Suprapubic skin (tissue), 4 donors: ENCODE results near the gene UNC5B. TPM values are rescaled to one million over a fixed set of nuclear protein-coding genes. Genes with fewer than 3 reads are reported as not detected.

Experiments
- DNase-seq, 2 donors: peaks; one replicate each; pipeline ENCODE4 v3.0.0-alpha.2; 2019; ENCODE audit warnings: low spot score in 2 of 2
- H3K27ac ChIP-seq: fragments of 200-600 bp; sonication (generic); one replicate; pipeline ENCODE4 v1.5.1; 2019
- H3K27me3 ChIP-seq: fragments of 200-600 bp; sonication (generic); one replicate; pipeline ENCODE4 v1.5.1; 2019
- H3K36me3 ChIP-seq: fragments of 200-600 bp; sonication (generic); one replicate; pipeline ENCODE4 v1.5.1; 2019
- H3K4me1 ChIP-seq: fragments of 200-600 bp; sonication (generic); one replicate; pipeline ENCODE4 v1.5.1; 2019
- H3K4me3 ChIP-seq: fragments of 200-600 bp; sonication (generic); one replicate; pipeline ENCODE4 v1.5.1; 2019; ENCODE audit warnings: mild to moderate bottlenecking
- H3K9me3 ChIP-seq: fragments of 200-600 bp; sonication (generic); one replicate; pipeline ENCODE4 v1.5.1; 2019
- EP300 ChIP-seq: sonication (generic); formaldehyde crosslinking; IDR thresholded peaks from one replicate; pipeline ENCODE4 v1.6.1; 2017; ENCODE audit warnings: antibody characterized with exemption
- POLR2A ChIP-seq, 2 donors: fragments of 450-650 bp; IDR thresholded peaks; one replicate each; pipeline ENCODE4 v1.6.1; 2017; ENCODE audit warnings: antibody characterized with exemption in 2 of 2, mild to moderate bottlenecking in 2 of 2, moderate library complexity in 2 of 2
- POLR2AphosphoS5 ChIP-seq, 3 donors: sonication (generic); formaldehyde crosslinking; IDR thresholded peaks; one replicate each; pipeline ENCODE4 v1.6.1; 2017; ENCODE audit warnings: antibody characterized with exemption in 3 of 3
- WGBS: methylation state at CpG from one replicate; pipeline ENCODE4 v1.1.5; 2018; 5-methylcytosine and 5-hydroxymethylcytosine counted together
- total RNA-seq, 4 donors: library from RNA; depleted of rRNA; stranded (reverse); fragments of >200 nt; gene quantifications; one replicate each; pipeline ENCODE4 v1.1.0, GENCODE V29; 2016
- TF ChIP-seq, protein P1 (sequence below), 2 donors: fragments of 200-600 bp in 1 of 2; fragments of 450-650 bp in 1 of 2; sonication (generic) in 1 of 2; IDR thresholded peaks; one replicate each; pipeline ENCODE4 v1.5.1; 2016 to 2019; ENCODE audit warnings: antibody characterized with exemption in 2 of 2, mild to moderate bottlenecking in 1 of 2, moderate library complexity in 1 of 2

Gene UNC5B
- total RNA-seq, 4 donors from 2014 or later, result 7.2 to 45.7 (median 14.7) TPM

DNA sequence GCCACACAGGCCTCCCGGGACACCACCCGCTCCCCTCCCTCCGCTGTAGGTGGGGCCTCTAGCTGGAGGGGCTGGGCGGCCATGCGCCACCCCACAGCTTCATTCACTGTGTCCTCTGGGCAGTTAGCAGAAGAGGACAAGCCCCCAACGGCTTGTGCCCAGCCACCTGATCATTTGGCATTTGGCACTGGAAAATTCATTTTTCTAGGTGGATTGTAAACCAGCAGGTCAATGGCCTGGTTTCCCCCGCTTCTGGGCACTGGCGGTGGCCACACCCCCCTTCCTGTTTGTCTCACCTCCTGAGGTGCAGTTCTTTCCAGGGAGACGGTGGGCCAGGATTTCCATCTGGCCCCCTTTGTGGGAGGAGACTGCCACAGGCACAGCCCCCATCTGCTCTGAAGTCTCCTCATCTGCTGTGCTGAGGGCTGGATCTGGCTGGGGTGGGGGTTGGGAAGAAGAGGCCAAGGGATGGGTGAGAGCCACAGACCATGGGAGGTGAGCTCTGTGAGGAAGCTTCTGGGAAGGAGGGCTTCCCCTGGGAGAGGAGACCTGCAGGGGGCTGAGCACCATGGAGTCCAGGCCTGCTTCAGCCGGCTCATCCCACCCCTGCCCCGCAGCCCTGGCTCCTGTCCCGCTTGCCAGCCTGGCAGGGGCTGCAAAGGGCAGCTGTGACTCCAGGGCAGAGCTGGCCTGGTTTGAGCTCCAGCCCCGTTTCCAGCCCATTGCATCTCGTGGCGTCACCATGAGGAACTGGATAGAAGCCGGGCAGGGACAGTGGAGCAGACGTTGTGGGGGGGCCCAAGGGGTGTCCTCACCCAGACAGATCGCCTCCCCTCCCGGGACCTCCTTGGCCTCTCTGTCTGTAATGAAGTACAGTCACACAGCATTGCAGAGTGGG is 66.6 kb downstream of the UNC5B start:
- TF ChIP-seq, protein P1, sequence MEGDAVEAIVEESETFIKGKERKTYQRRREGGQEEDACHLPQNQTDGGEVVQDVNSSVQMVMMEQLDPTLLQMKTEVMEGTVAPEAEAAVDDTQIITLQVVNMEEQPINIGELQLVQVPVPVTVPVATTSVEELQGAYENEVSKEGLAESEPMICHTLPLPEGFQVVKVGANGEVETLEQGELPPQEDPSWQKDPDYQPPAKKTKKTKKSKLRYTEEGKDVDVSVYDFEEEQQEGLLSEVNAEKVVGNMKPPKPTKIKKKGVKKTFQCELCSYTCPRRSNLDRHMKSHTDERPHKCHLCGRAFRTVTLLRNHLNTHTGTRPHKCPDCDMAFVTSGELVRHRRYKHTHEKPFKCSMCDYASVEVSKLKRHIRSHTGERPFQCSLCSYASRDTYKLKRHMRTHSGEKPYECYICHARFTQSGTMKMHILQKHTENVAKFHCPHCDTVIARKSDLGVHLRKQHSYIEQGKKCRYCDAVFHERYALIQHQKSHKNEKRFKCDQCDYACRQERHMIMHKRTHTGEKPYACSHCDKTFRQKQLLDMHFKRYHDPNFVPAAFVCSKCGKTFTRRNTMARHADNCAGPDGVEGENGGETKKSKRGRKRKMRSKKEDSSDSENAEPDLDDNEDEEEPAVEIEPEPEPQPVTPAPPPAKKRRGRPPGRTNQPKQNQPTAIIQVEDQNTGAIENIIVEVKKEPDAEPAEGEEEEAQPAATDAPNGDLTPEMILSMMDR (IDR thresholded peaks at IDR 0.05), result no peak
- TF ChIP-seq EP300 (no peak), POLR2AphosphoS5 (IDR thresholded peaks at IDR 0.05) (no peak), POLR2A (IDR thresholded peaks at IDR 0.05) (no peak)
- Histone ChIP-seq H3K27ac (no peak overlapping the region), H3K4me3 (no peak overlapping the region), H3K4me1 (no peaks in the 10 kb centered on the region), H3K9me3 (no peaks in the 10 kb centered on the region), H3K36me3 (no peaks in the 10 kb centered on the region), H3K27me3 (no peaks in the 10 kb centered on the region)
- 71% methylated on average over 16 of the region's 19 CpGs for WGBS
- DNase-seq, result no peak

DNA sequence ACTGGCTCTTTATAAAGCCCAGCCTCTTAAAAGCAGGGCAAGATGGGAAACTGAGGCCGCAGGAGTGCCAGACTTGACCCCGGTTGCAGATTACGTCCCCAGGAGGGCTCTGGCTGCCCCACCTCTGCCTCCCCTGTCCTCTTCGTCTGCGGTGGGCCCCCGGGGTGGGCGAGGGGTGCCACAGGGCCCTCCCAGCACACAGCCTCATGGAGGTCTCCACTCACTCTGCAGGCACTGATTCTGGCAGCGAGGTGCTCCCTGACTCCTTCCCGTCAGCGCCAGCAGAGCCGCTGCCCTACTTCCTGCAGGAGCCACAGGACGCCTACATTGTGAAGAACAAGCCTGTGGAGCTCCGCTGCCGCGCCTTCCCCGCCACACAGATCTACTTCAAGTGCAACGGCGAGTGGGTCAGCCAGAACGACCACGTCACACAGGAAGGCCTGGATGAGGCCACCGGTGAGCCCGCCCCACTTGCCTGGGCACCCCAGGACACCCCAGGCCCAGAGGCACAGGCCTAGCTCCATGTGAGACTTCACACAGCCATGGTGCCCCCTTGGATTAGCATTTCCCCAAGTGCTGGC is 67.3 kb downstream of the UNC5B start:
- no peak for DNase-seq
- Histone ChIP-seq H3K27me3 (no peaks in the 10 kb centered on the region), H3K27ac (no peak overlapping the region), H3K4me1 (no peaks in the 10 kb centered on the region), H3K9me3 (no peaks in the 10 kb centered on the region), H3K36me3 (no peaks in the 10 kb centered on the region), H3K4me3 (no peak overlapping the region)
- TF ChIP-seq POLR2AphosphoS5 (IDR thresholded peaks at IDR 0.05) (no peak), EP300 (no peak), POLR2A (IDR thresholded peaks at IDR 0.05) (no peak)
- TF ChIP-seq, protein P1 (IDR thresholded peaks at IDR 0.05), result no peak
- WGBS, result 74% methylated on average over 6 of the region's 22 CpGs

DNA sequence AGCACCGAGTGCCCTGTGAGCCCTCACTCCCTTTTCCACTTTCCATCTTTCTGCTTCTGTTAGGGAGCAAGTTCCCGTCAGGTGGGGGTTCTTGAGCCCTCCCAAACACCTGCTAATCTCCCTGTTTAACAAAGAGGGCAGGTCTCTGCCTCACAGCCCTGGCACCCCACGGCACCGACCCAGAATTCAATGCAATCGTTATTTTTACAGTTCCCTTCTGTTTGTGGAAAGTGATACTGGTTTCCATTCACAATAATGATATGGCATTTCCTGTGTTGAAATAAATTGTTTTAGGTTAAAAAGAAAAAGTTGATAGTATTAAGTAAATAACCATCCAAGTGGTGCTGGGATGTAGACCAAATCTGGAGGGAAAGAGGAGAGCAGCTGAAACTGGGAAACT is 67.8 kb downstream of the UNC5B start:
- no peaks in the 10 kb centered on the region for H3K36me3 ChIP-seq
- TF ChIP-seq POLR2AphosphoS5 (IDR thresholded peaks at IDR 0.05), result no peak
- TF ChIP-seq POLR2A (IDR thresholded peaks at IDR 0.05), result no peak
- no peak for TF ChIP-seq EP300
- TF ChIP-seq, protein P1 (IDR thresholded peaks at IDR 0.05), result no peak
- H3K9me3 ChIP-seq, result no peaks in the 10 kb centered on the region
- no peaks in the 10 kb centered on the region for H3K27me3 ChIP-seq
- no peak overlapping the region for H3K4me3 ChIP-seq
- no peaks in the 10 kb centered on the region for H3K4me1 ChIP-seq
- 81% methylated on average over 5 of the region's 5 CpGs for WGBS
- no peak overlapping the region for H3K27ac ChIP-seq
- DNase-seq, result no peak

DNA sequence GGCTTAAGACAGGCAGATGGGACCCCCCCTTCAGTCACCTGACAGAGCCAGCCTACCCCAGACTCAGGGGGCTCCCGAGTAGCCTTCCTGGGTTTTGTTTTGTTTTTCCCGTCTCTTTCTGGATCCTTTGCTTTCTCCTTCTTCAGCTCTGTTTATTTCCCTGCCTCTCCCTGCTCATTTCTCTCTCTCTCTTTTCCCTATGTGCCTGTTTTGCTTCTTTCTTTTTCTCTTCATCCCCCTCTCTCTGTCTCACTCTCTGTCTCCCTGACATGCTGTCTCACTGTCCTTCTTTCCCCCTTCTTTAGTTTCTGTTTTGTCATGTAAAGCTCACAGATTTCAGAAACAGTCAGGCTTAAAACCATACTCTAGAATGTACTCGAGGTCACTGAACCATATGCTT is 68.5 kb downstream of the UNC5B start:
- WGBS, result 50% methylated on average over 3 of the region's 3 CpGs

More for the DNA sequence above, 68.5 kb downstream of the UNC5B start:
- H3K36me3 ChIP-seq, result peaks cover under 1% of the 10 kb centered on the region
- H3K27ac ChIP-seq, result no peak overlapping the region
- no peaks in the 10 kb centered on the region for H3K27me3 ChIP-seq
- no peak for DNase-seq
- H3K4me1 ChIP-seq, result no peaks in the 10 kb centered on the region
- H3K4me3 ChIP-seq, result no peak overlapping the region
- no peaks in the 10 kb centered on the region for H3K9me3 ChIP-seq
- TF ChIP-seq, protein P1 (IDR thresholded peaks at IDR 0.05), result no peak
- TF ChIP-seq POLR2AphosphoS5 (IDR thresholded peaks at IDR 0.05) (no peak), POLR2A (IDR thresholded peaks at IDR 0.05) (no peak)
